Glutamatergic neuron (in vitro differentiated cells): ENCODE measurements around the gene FCRL6. TPM values are rescaled to one million over a fixed set of nuclear protein-coding genes. Genes with fewer than 3 reads are reported as not detected.

Source experiments
- DNase-seq: peaks from one replicate; pipeline ENCODE4 v3.0.0; 2022
- H3K27ac Mint-ChIP-seq: one replicate; pipeline ENCODE4 v1.8.0; 2020; ENCODE audit warnings: mild to moderate bottlenecking, mixed read lengths, inconsistent platforms; ENCODE audit not compliant: unreplicated experiment
- H3K27me3 Mint-ChIP-seq: one replicate; pipeline ENCODE4 v1.8.0; 2020; ENCODE audit warnings: mild to moderate bottlenecking, moderate library complexity, mixed read lengths, inconsistent platforms; ENCODE audit not compliant: unreplicated experiment
- H3K36me3 Mint-ChIP-seq: one replicate; pipeline ENCODE4 v1.8.0; 2020; ENCODE audit warnings: mild to moderate bottlenecking, mixed read lengths, inconsistent platforms; ENCODE audit not compliant: unreplicated experiment
- H3K4me1 Mint-ChIP-seq: one replicate; pipeline ENCODE4 v1.8.0; 2020; ENCODE audit warnings: mild to moderate bottlenecking, low read depth, mixed read lengths, inconsistent platforms; ENCODE audit not compliant: unreplicated experiment
- H3K4me3 Mint-ChIP-seq: one replicate; pipeline ENCODE4 v1.8.0; 2020; ENCODE audit warnings: mild to moderate bottlenecking, mixed read lengths, inconsistent platforms; ENCODE audit not compliant: unreplicated experiment
- H3K9me3 Mint-ChIP-seq: one replicate; pipeline ENCODE4 v1.8.0; 2020; ENCODE audit warnings: mild to moderate bottlenecking, moderate library complexity, mixed read lengths, inconsistent platforms; ENCODE audit not compliant: unreplicated experiment
- CTCF ChIP-seq: fragments of 200-600 bp; sonication (generic); IDR thresholded peaks from one replicate; pipeline ENCODE4 v1.5.0; 2021; ENCODE audit not compliant: partially characterized antibody, unreplicated experiment
- total RNA-seq: library from RNA; stranded (reverse); fragmentation: NEBNext Ultra II Directional; extraction: Animal tissue kit (Norgen Biotek cat#: 25700); gene quantifications from one replicate; pipeline ENCODE4 v1.2.1, GENCODE V29; 2021; ENCODE audit not compliant: unreplicated experiment

The FCRL6 gene
- total RNA-seq, 1 donor from 2014 or later: not detected

GRCh38 chr1:159843459-159843858, 41.3 kb downstream of the FCRL6 start:
- Mint-ChIP-seq H3K9me3 (no peaks in the 10 kb centered on the region), H3K36me3 (no peaks in the 10 kb centered on the region), H3K4me3 (no peak overlapping the region), H3K27ac (no peak overlapping the region), H3K27me3 (no peaks in the 10 kb centered on the region), H3K4me1 (peaks cover 2% of the 10 kb centered on the region)
- DNase-seq: no peak
- TF ChIP-seq CTCF: no peak

- TF ChIP-seq CTCF: no peak
- no peak for DNase-seq
- H3K36me3 Mint-ChIP-seq: no peaks in the 10 kb centered on the region
- H3K4me1 Mint-ChIP-seq: peaks cover 2% of the 10 kb centered on the region
- no peak overlapping the region for H3K4me3 Mint-ChIP-seq
- H3K9me3 Mint-ChIP-seq: no peaks in the 10 kb centered on the region
- no peak overlapping the region for H3K27ac Mint-ChIP-seq
- H3K27me3 Mint-ChIP-seq: no peaks in the 10 kb centered on the region
These were observed 43.8 kb downstream of the FCRL6 start for GRCh38 chr1:159845751-159846629.

GRCh38 chr1:159847231-159847630, 45.1 kb downstream of the FCRL6 start:
- H3K4me3 Mint-ChIP-seq: no peak overlapping the region
- no peak for TF ChIP-seq CTCF
- H3K9me3 Mint-ChIP-seq: no peaks in the 10 kb centered on the region
- peaks cover 2% of the 10 kb centered on the region for H3K4me1 Mint-ChIP-seq
- peaks cover 1% of the 10 kb centered on the region for H3K27me3 Mint-ChIP-seq
- H3K27ac Mint-ChIP-seq: no peak overlapping the region
- H3K36me3 Mint-ChIP-seq: no peaks in the 10 kb centered on the region
- DNase-seq: no peak

- H3K4me3 Mint-ChIP-seq: no peak overlapping the region
- H3K36me3 Mint-ChIP-seq: no peaks in the 10 kb centered on the region
- peaks cover 2% of the 10 kb centered on the region for H3K4me1 Mint-ChIP-seq
- no peaks in the 10 kb centered on the region for H3K9me3 Mint-ChIP-seq
- TF ChIP-seq CTCF: no peak
- peaks cover 4% of the 10 kb centered on the region for H3K27me3 Mint-ChIP-seq
- no peak for DNase-seq
- H3K27ac Mint-ChIP-seq: no peak overlapping the region
These were observed 46.2 kb downstream of the FCRL6 start for GRCh38 chr1:159848326-159848725.

- Mint-ChIP-seq H3K27ac (no peak overlapping the region), H3K4me3 (no peak overlapping the region), H3K9me3 (no peaks in the 10 kb centered on the region), H3K4me1 (no peaks in the 10 kb centered on the region), H3K27me3 (peaks cover 4% of the 10 kb centered on the region), H3K36me3 (no peaks in the 10 kb centered on the region)
- TF ChIP-seq CTCF: no peak
- no peak for DNase-seq
These were observed 47.6 kb downstream of the FCRL6 start for GRCh38 chr1:159849626-159850366.
